Neural cell (in vitro differentiated cells): Measurements from ENCODE around the gene MPHOSPH9. TPM values are rescaled to one million over a fixed set of nuclear protein-coding genes. Genes with fewer than 3 reads are reported as not detected.
A peak's percentile ranks its signal among the peaks of the same experiment; 100 is the strongest.

ENCODE experiments used
- H2AFZ ChIP-seq: fragments of 200-600, 300-800 bp; sonication (generic), shearing (Covaris generic); 2 replicates; pipeline ENCODE4 v1.6.0; 2014; ENCODE audit warnings: low read depth, mild to moderate bottlenecking, antibody characterized with exemption, low read length, moderate library complexity
- H3F3A ChIP-seq: fragments of 200-600 bp; shearing (Covaris generic); 2 replicates; pipeline ENCODE4 v1.6.1; 2016; ENCODE audit warnings: mild to moderate bottlenecking, moderate library complexity, mixed read lengths, antibody characterized with exemption, low read length; ENCODE audit not compliant: insufficient read depth, poor library complexity, severe bottlenecking
- H3K27ac ChIP-seq: fragments of 200-600, 300-800 bp; sonication (generic), shearing (Covaris generic); 2 replicates; pipeline ENCODE4 v1.5.1; 2014; ENCODE audit warnings: mild to moderate bottlenecking, low read length, moderate library complexity
- H3K27me3 ChIP-seq: fragments of 300-800, 200-600 bp; sonication (generic), shearing (Covaris generic); 2 replicates; pipeline ENCODE4 v1.6.0; 2014; ENCODE audit warnings: mild to moderate bottlenecking, low read depth, low read length, moderate library complexity; ENCODE audit not compliant: insufficient read depth
- H3K36me3 ChIP-seq: fragments of 300-800, 200-600 bp; sonication (generic), shearing (Covaris generic); 2 replicates; pipeline ENCODE4 v1.5.1; 2014; ENCODE audit warnings: mild to moderate bottlenecking, antibody characterized with exemption, low read length, moderate library complexity; ENCODE audit not compliant: insufficient read depth
- H3K4me2 ChIP-seq: fragments of 300-800, 200-600 bp; sonication (generic), shearing (Covaris generic); 2 replicates; pipeline ENCODE4 v1.6.0; 2014; ENCODE audit warnings: mild to moderate bottlenecking, low read length
- H3K4me3 ChIP-seq: fragments of 300-800, 200-600 bp; sonication (generic), shearing (Covaris generic); 2 replicates; pipeline ENCODE4 v1.5.1; 2014; ENCODE audit warnings: mild to moderate bottlenecking, low read length, moderate library complexity
- H3K79me2 ChIP-seq: fragments of 200-600 bp; shearing (Covaris generic); replicated peaks from 2 replicates; pipeline ENCODE4 v1.6.0; 2014; ENCODE audit warnings: mild to moderate bottlenecking, low read length, moderate library complexity; ENCODE audit not compliant: insufficient read depth
- H3K9ac ChIP-seq: fragments of 300-800, 200-600 bp; sonication (generic), shearing (Covaris generic); 2 replicates; pipeline ENCODE4 v1.6.1; 2016; ENCODE audit warnings: mild to moderate bottlenecking, low read length, mixed read lengths
- H3K9me2 ChIP-seq: fragments of 200-600 bp; shearing (Covaris generic); 2 replicates; pipeline ENCODE4 v1.6.1; 2016; ENCODE audit warnings: mild to moderate bottlenecking, low read length, mixed read lengths; ENCODE audit not compliant: insufficient read depth
- H3K9me3 ChIP-seq: fragments of 200-600, 300-800 bp; sonication (generic), shearing (Covaris generic); 2 replicates; pipeline ENCODE4 v1.6.1; 2016; ENCODE audit warnings: mild to moderate bottlenecking, mixed run types, low read length, moderate library complexity, mixed read lengths
- H4K20me1 ChIP-seq: fragments of 200-600 bp; shearing (Covaris generic); 2 replicates; pipeline ENCODE4 v1.6.1; 2016; ENCODE audit warnings: mild to moderate bottlenecking, mixed run types; ENCODE audit not compliant: insufficient read depth
- EP300 ChIP-seq: fragments of 450-650 bp; conservative IDR thresholded peaks from 2 replicates; pipeline ENCODE4 v1.6.1; 2014; ENCODE audit warnings: antibody characterized with exemption, mild to moderate bottlenecking, moderate library complexity; ENCODE audit not compliant: poor library complexity, severe bottlenecking
- EZH2 ChIP-seq: fragments of 200-600, 300-800 bp; shearing (Covaris generic), sonication (generic); IDR thresholded peaks from 2 replicates; pipeline ENCODE4 v1.6.1; 2014; ENCODE audit warnings: antibody characterized with exemption, low read length, borderline replicate concordance, mild to moderate bottlenecking; ENCODE audit not compliant: insufficient read depth, poor library complexity, severe bottlenecking
- MXI1 ChIP-seq: fragments of 450-650 bp; conservative IDR thresholded peaks from 2 replicates; pipeline ENCODE4 v1.6.1; 2014; ENCODE audit warnings: antibody characterized with exemption, mild to moderate bottlenecking; ENCODE audit not compliant: poor library complexity, severe bottlenecking
- POLR2AphosphoS5 ChIP-seq: IDR thresholded peaks from 2 replicates; pipeline ENCODE4 v1.6.1; 2012
- RAD21 ChIP-seq: fragments of 450-650 bp; conservative IDR thresholded peaks from 2 replicates; pipeline ENCODE4 v1.6.1; 2014; ENCODE audit warnings: antibody characterized with exemption, mild to moderate bottlenecking, moderate library complexity
- REST ChIP-seq: IDR thresholded peaks from 2 replicates; pipeline ENCODE4 v1.6.1; 2012; ENCODE audit warnings: borderline replicate concordance
- SMC3 ChIP-seq: fragments of 450-650 bp; conservative IDR thresholded peaks from 2 replicates; pipeline ENCODE4 v1.6.1; 2014; ENCODE audit warnings: antibody characterized with exemption, mild to moderate bottlenecking, moderate library complexity; ENCODE audit not compliant: poor library complexity
- TAF1 ChIP-seq: IDR thresholded peaks from 2 replicates; pipeline ENCODE4 v1.6.1; 2012; ENCODE audit warnings: low read depth
- polyA plus RNA-seq: library from polyadenylated mRNA; depleted of rRNA; stranded (reverse); fragments of >200 nt; gene quantifications from 2 replicates; pipeline ENCODE4 v1.2.3, GENCODE V29; 2014
- TF ChIP-seq, protein P1 (sequence below): fragments of 450-650 bp; IDR thresholded peaks from 2 replicates; pipeline ENCODE4 v1.5.1; 2014; ENCODE audit warnings: antibody characterized with exemption, mild to moderate bottlenecking, moderate library complexity; ENCODE audit not compliant: poor library complexity, severe bottlenecking

MPHOSPH9 gene
- polyA plus RNA-seq, 1 donor from 2014 or later = 59.1 TPM

DNA sequence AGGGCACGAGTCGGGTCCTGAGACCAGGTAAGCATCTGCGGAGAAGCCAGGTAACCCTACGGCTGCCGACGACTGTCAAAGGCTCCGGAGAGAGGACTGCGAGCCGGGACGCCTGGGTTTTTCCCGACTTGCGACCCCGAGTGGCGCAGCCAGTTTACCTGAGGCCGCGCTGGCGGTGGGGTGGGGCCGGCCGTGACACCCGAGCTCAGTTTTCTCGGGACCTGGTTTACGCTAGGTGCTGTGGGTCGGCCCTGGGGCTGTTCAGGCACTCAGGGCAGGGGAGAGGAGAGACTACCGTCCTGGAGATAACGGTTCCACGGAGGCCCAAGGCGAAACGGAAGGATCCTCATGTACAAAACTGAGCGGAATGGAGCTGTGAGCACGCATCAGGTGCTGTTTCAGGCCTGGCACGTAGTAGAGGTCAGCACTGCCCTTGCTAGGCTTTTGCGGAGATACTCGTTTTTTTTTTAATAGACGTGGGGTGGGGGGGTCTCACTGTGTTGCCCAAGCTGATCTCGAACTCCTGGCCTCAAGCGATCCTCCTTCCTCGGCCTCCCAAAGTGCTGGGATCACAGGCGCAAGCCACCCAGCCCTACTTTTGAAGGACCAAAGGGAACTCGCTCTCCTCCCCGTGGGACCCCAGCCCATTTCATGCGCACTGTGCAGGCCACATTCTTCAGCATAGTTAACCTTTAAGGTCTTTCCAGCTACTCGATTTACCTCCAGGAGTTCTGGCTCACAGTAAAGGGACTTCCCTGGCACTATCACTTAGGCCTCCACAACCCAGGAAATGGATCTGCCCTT, 766 bp upstream of the MPHOSPH9 start:
- Histone ChIP-seq H3K79me2 (peaks cover 53% of the 10 kb centered on the region), H3K27me3 (no peaks in the 10 kb centered on the region), H3K4me3 (peak overlapping the region; percentile 82)

DNA sequence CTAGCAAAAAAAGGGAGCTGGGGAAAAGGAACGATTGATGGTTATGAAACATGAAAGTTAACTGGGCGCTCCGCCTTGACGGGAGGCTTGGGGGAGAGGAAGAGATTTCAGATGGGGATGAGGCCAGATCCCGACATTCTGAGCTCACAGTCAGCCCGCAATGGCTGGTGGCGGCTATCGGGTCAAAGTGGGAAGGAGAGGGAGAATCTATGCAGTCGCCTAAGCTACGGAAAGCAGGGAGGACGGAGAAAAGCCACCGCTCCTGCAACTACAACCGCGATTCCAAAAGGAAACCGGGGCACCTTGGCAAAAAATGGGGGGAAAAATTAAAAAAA, 502 bp downstream of the MPHOSPH9 start:
- Histone ChIP-seq H3K36me3 (no peaks in the 10 kb centered on the region), H3K79me2 (peaks cover 49% of the 10 kb centered on the region), H4K20me1 (no peaks in the 10 kb centered on the region), H3K27ac (peak overlapping the region; percentile 87), H3K27me3 (no peaks in the 10 kb centered on the region), H3F3A (no peaks in the 10 kb centered on the region), H3K9me3 (no peaks in the 10 kb centered on the region), H2AFZ (peak overlapping the region; percentile 86), H3K4me2 (peak overlapping the region; percentile 87), H3K9me2 (no peaks in the 10 kb centered on the region), H3K9ac (peak overlapping the region; percentile 82), H3K4me3 (peak overlapping the region; percentile 82)
- TF ChIP-seq EZH2 (no peak), SMC3 (no peak), RAD21 (no peak), MXI1 (no peak), EP300 (no peak), REST (no peak), POLR2AphosphoS5 (no peak), TAF1 (no peak)
- TF ChIP-seq, protein P1, sequence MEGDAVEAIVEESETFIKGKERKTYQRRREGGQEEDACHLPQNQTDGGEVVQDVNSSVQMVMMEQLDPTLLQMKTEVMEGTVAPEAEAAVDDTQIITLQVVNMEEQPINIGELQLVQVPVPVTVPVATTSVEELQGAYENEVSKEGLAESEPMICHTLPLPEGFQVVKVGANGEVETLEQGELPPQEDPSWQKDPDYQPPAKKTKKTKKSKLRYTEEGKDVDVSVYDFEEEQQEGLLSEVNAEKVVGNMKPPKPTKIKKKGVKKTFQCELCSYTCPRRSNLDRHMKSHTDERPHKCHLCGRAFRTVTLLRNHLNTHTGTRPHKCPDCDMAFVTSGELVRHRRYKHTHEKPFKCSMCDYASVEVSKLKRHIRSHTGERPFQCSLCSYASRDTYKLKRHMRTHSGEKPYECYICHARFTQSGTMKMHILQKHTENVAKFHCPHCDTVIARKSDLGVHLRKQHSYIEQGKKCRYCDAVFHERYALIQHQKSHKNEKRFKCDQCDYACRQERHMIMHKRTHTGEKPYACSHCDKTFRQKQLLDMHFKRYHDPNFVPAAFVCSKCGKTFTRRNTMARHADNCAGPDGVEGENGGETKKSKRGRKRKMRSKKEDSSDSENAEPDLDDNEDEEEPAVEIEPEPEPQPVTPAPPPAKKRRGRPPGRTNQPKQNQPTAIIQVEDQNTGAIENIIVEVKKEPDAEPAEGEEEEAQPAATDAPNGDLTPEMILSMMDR = no peak

More for the DNA sequence above, 766 bp upstream of the MPHOSPH9 start:
- TF ChIP-seq POLR2AphosphoS5 (peak; percentile 14), RAD21 (peak; percentile 24), MXI1 (no peak)
- Histone ChIP-seq H3K9me3 (no peaks in the 10 kb centered on the region), H3F3A (no peaks in the 10 kb centered on the region), H4K20me1 (no peaks in the 10 kb centered on the region), H3K27ac (peak overlapping the region; percentile 78), H3K9ac (peak overlapping the region; percentile 83), H2AFZ (peak overlapping the region; percentile 43), H3K4me2 (peak overlapping the region; percentile 85), H3K9me2 (no peaks in the 10 kb centered on the region), H3K36me3 (no peaks in the 10 kb centered on the region)
